GM18861 (cell line): Measurements from ENCODE around the gene LRFN2.

Source experiments
- ATAC-seq: cut with Tn5 transposase; IDR thresholded peaks from one replicate; pipeline ENCODE4 v1.9.1; 2021; ENCODE audit not compliant: unreplicated experiment

Gene LRFN2

GRCh38 chr6:40587240-40588069, at the start of gene LRFN2:
Gene LRFN2, minus strand, starts transcription at chr6:40587364.
- ATAC-seq, result no peak

GRCh38 chr6:40634429-40634828, 47.3 kb upstream of the LRFN2 start:
- ATAC-seq, result no peak

- ATAC-seq, result no peak
Observed at GRCh38 chr6:40631744-40632143, 44.6 kb upstream of the LRFN2 start.

GRCh38 chr6:40630488-40630887, 43.3 kb upstream of the LRFN2 start:
- no peak for ATAC-seq

- no peak for ATAC-seq
Observed at GRCh38 chr6:40630051-40630450, 42.9 kb upstream of the LRFN2 start.

- no peak for ATAC-seq
Observed at GRCh38 chr6:40629463-40629862, 42.3 kb upstream of the LRFN2 start.

GRCh38 chr6:40627316-40627715, 40.2 kb upstream of the LRFN2 start:
- ATAC-seq, result no peak

- no peak for ATAC-seq
Observed at GRCh38 chr6:40626886-40627285, 39.7 kb upstream of the LRFN2 start.

GRCh38 chr6:40623932-40624331, 36.8 kb upstream of the LRFN2 start:
- no peak for ATAC-seq

GRCh38 chr6:40623178-40623577, 36.0 kb upstream of the LRFN2 start:
- no peak for ATAC-seq

- no peak for ATAC-seq
Observed at GRCh38 chr6:40620574-40621240, 33.5 kb upstream of the LRFN2 start.

GRCh38 chr6:40614671-40615070, 27.5 kb upstream of the LRFN2 start:
- ATAC-seq, result no peak

GRCh38 chr6:40611912-40612311, 24.7 kb upstream of the LRFN2 start:
- ATAC-seq, result no peak

- no peak for ATAC-seq
Observed at GRCh38 chr6:40611434-40611833, 24.3 kb upstream of the LRFN2 start.

GRCh38 chr6:40610229-40610628, 23.1 kb upstream of the LRFN2 start:
- no peak for ATAC-seq

GRCh38 chr6:40606981-40607380, 19.8 kb upstream of the LRFN2 start:
- ATAC-seq, result no peak

- ATAC-seq, result no peak
Observed at GRCh38 chr6:40606526-40606925, 19.4 kb upstream of the LRFN2 start.

GRCh38 chr6:40604082-40604481, 16.9 kb upstream of the LRFN2 start:
- ATAC-seq, result no peak

GRCh38 chr6:40599555-40599954, 12.4 kb upstream of the LRFN2 start:
- ATAC-seq, result no peak

- no peak for ATAC-seq
Observed at GRCh38 chr6:40598516-40598915, 11.4 kb upstream of the LRFN2 start.

GRCh38 chr6:40597301-40597700, 10.1 kb upstream of the LRFN2 start:
- no peak for ATAC-seq

GRCh38 chr6:40588480-40588879, 1.3 kb upstream of the LRFN2 start:
- no peak for ATAC-seq

GRCh38 chr6:40588070-40588384, 863 bp upstream of the LRFN2 start:
- ATAC-seq, result no peak
